ENCODE measurements around the gene CYTH4. TPM values are rescaled to one million over a fixed set of nuclear protein-coding genes. Genes with fewer than 3 reads are reported as not detected.

CYTH4 gene
- total RNA-seq, 2 experiments from 2014 or later, result 106 to 110 TPM

- ChIA-PET POLR2A (no interaction called here), CTCF (interaction anchor here (1.0 to 1.1 kb wide), 2 partner anchors 18 to 24 kb away, joined by 3 read pairs; no protein-coding TSS in a partner anchor)
- Mint-ChIP-seq H3K4me1 (peaks cover 15% of the 10 kb centered on the region), H3K9me3 (no peaks in the 10 kb centered on the region), H3K36me3 (ENCODE audit: low read depth) (no peaks in the 10 kb centered on the region), H3K27me3 (peaks cover 7% of the 10 kb centered on the region), H3K27ac (no peak overlapping the region), H3K4me3 (no peak overlapping the region)
- DNase-seq, result no peak
These were observed 28.0 kb upstream of the CYTH4 start for GRCh38 chr22:37254209-37254866.

GRCh38 chr22:37254867-37255233 lies 27.5 kb upstream of the CYTH4 start:
- no peak for DNase-seq
- ChIA-PET POLR2A (no interaction called here), CTCF (interaction anchor here (1.1 kb wide), 1 partner anchor 17 kb away, joined by 3 read pairs; no protein-coding TSS in a partner anchor)
- Mint-ChIP-seq H3K27ac (no peak overlapping the region), H3K4me1 (peaks cover 20% of the 10 kb centered on the region), H3K27me3 (peaks cover 7% of the 10 kb centered on the region), H3K4me3 (no peak overlapping the region), H3K9me3 (no peaks in the 10 kb centered on the region), H3K36me3 (ENCODE audit: low read depth) (no peaks in the 10 kb centered on the region)

DNA sequence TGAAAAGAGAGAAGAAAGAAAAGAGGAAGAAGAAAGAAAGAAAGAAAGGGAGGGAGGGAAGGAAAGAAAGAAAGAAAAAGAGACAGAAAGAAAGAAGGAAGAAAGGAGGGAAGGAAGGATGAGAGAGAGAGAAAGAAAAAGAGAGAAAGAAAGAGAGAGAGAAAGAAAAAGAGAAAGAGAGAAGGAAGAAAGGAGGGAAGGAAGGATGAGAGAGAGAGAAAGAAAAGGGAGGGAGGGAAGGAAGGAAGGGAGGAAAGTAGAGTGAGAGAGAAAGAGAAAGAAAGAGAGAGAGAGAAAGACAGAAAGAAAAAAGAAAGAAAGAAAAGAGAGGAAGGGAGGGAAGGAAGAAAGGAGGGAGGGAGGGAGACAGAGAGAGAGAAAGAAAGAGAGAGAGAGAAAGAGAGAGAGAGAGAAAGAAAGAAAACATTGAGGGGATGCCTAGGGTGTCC lies 26.7 kb upstream of the CYTH4 start:
- H3K4me1 Mint-ChIP-seq, result peaks cover 26% of the 10 kb centered on the region
- no peaks in the 10 kb centered on the region for H3K36me3 Mint-ChIP-seq (ENCODE audit: low read depth)
- H3K4me3 Mint-ChIP-seq, result no peak overlapping the region
- H3K27me3 Mint-ChIP-seq, result peaks cover 7% of the 10 kb centered on the region
- ChIA-PET POLR2A (no interaction called here), CTCF (interaction anchor here (1.2 kb wide), 1 partner anchor 174 kb away, joined by 4 read pairs; no protein-coding TSS in a partner anchor)
- H3K9me3 Mint-ChIP-seq, result no peaks in the 10 kb centered on the region
- H3K27ac Mint-ChIP-seq, result no peak overlapping the region
- no peak for DNase-seq

GRCh38 chr22:37256075-37256726 lies 26.1 kb upstream of the CYTH4 start:
- Mint-ChIP-seq H3K4me3 (no peak overlapping the region), H3K4me1 (peaks cover 31% of the 10 kb centered on the region), H3K27ac (no peak overlapping the region), H3K27me3 (peaks cover 7% of the 10 kb centered on the region), H3K36me3 (ENCODE audit: low read depth) (no peaks in the 10 kb centered on the region), H3K9me3 (no peaks in the 10 kb centered on the region)
- CTCF ChIA-PET, result interaction anchor here (0.6 to 1.2 kb wide), 5 partner anchors 11 to 514 kb away, joined by 3 to 4 read pairs (median 3); no protein-coding TSS in a partner anchor
- no peak for DNase-seq
- POLR2A ChIA-PET, result no interaction called here

DNA sequence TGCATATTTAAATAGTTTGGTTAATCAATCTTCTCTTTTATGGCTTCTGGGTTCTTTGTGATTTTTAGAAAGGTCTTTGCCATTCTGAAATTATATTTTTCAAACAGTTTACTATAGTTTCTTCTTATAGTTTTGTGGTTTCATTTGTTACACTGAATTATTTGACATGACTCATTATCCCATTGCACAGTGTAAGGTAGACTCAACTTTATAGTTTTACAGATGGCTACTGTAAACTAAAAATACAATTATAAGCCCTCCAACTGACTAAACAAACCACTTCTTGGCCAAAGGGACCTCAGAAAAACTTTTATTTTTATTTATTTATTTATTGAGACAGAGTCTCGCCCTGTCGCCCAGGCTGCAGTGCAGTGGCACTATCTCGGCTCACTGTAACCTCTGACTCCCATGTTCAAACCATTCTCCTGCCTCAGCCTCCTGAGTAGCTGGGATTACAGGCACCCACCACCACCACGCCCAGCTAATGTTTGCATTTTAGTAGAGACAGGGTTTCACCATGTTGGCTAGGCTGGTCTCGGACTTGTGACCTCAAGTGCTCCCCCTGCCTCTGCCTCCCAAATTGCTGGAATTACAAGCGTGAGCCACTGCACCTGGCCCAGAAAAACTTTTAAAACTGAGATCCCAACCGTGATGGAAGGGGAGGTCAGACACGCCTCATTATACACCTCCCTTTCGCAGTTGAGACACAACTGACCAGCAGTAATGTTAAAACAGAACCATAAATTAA lies 24.1 kb upstream of the CYTH4 start:
- DNase-seq, result no peak
- Mint-ChIP-seq H3K27me3 (peaks cover 18% of the 10 kb centered on the region), H3K36me3 (ENCODE audit: low read depth) (no peaks in the 10 kb centered on the region), H3K4me3 (no peak overlapping the region), H3K4me1 (peaks cover 37% of the 10 kb centered on the region), H3K27ac (no peak overlapping the region), H3K9me3 (no peaks in the 10 kb centered on the region)
- ChIA-PET CTCF (interaction anchor here (4.7 kb wide), 1 partner anchor 13 kb away, joined by 81 read pairs; the partner anchor contains the start of gene RAC2), POLR2A (no interaction called here)

DNA sequence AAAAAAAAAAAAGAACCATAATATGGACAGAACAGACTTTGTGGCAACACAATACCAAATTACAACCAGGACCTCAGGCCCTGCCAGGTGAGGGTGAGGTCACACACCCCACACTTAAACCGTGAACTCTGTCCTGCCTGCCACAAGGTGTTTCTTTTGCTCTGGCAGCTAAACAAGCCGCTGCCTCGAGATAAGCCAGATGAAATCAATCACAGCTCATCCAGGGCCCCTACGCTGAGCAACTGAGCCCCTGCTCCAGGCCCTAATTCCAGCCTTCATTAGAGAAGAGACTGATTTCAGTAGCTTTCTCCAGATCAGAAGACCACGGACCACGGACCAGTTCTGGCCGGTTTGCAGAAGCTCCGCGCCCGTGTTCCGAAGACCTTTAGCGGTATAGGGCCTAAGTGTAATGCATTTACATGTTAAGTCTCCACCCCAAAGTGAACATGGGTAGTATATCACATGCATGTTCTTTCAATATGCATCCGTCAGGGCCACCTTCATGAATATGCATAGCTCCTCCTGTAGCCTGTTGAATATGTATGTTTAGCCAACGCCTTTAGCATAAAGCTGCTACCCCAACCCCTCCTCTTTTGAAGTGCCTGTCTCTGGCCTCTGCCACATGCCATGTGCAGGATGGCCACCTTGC lies 23.4 kb upstream of the CYTH4 start:
- CTCF ChIA-PET, result interaction anchor here (0.7 to 4.7 kb wide), 10 partner anchors 8 to 194 kb away, joined by 3 to 81 read pairs (median 4); partner anchors contain the start of genes CYTH4 and RAC2
- POLR2A ChIA-PET, result no interaction called here
- Mint-ChIP-seq H3K4me1 (peaks cover 37% of the 10 kb centered on the region), H3K27ac (no peak overlapping the region), H3K27me3 (peaks cover 18% of the 10 kb centered on the region), H3K4me3 (no peak overlapping the region), H3K9me3 (peaks cover 3% of the 10 kb centered on the region), H3K36me3 (ENCODE audit: low read depth) (peaks cover 2% of the 10 kb centered on the region)
- DNase-seq, result no peak

GRCh38 chr22:37259540-37260029 lies 22.7 kb upstream of the CYTH4 start:
- ChIA-PET POLR2A (no interaction called here), CTCF (interaction anchor here (0.7 to 4.7 kb wide), 16 partner anchors 7 to 195 kb away, joined by 3 to 81 read pairs (median 4); partner anchors contain the start of genes CYTH4 and RAC2)
- H3K4me3 Mint-ChIP-seq, result no peak overlapping the region
- H3K27me3 Mint-ChIP-seq, result peaks cover 18% of the 10 kb centered on the region
- H3K36me3 Mint-ChIP-seq (ENCODE audit: low read depth), result peaks cover 4% of the 10 kb centered on the region
- DNase-seq, result no peak
- H3K4me1 Mint-ChIP-seq, result peaks cover 37% of the 10 kb centered on the region
- H3K9me3 Mint-ChIP-seq, result peaks cover 9% of the 10 kb centered on the region
- H3K27ac Mint-ChIP-seq, result no peak overlapping the region

- POLR2A ChIA-PET, result interaction anchor here (1.0 kb wide), 1 partner anchor 16 kb away, joined by 4 read pairs; the partner anchor contains the start of gene RAC2
- H3K4me3 Mint-ChIP-seq, result no peak overlapping the region
- peaks cover 4% of the 10 kb centered on the region for H3K36me3 Mint-ChIP-seq (ENCODE audit: low read depth)
- CTCF ChIA-PET, result interaction anchor here (0.5 to 4.7 kb wide), 27 partner anchors 9 to 600 kb away, joined by 3 to 81 read pairs (median 4); partner anchors contain the start of gene RAC2
- DNase-seq, result no peak
- peaks cover 34% of the 10 kb centered on the region for H3K4me1 Mint-ChIP-seq
- no peak overlapping the region for H3K27ac Mint-ChIP-seq
- H3K27me3 Mint-ChIP-seq, result peaks cover 18% of the 10 kb centered on the region
- H3K9me3 Mint-ChIP-seq, result peaks cover 11% of the 10 kb centered on the region
These were observed 22.0 kb upstream of the CYTH4 start for GRCh38 chr22:37260155-37260795.

DNA sequence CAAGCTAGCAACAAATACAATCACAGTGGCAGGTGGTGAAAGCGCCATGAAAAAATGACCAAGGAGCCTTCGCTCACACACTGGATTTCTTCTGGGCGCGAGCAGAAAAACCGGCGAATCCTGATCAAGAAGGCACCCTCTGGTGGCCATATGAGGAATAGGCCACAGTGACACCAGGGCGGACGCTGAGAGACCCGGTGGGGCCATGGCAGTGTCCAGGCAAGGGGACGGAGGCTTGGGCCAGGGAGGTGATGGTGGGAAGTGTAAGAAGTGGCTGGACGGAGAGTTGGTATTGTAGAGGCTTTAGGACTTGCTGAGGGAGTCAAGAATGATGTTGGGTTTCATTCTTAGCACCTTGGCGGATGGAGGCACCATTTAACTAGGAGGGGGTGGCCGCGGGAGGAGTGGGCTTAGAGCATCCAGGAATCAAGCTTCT lies 21.4 kb upstream of the CYTH4 start:
- H3K36me3 Mint-ChIP-seq (ENCODE audit: low read depth), result peaks cover 6% of the 10 kb centered on the region
- ChIA-PET CTCF (interaction anchor here (0.5 to 4.7 kb wide), 26 partner anchors 8 to 601 kb away, joined by 3 to 81 read pairs (median 4); partner anchors contain the start of gene RAC2), POLR2A (interaction anchor here (1.0 kb wide), 1 partner anchor 17 kb away, joined by 4 read pairs; the partner anchor contains the start of gene RAC2)
- H3K4me1 Mint-ChIP-seq, result peaks cover 33% of the 10 kb centered on the region
- peak; percentile 69 for DNase-seq
- H3K27ac Mint-ChIP-seq, result no peak overlapping the region
- peaks cover 11% of the 10 kb centered on the region for H3K9me3 Mint-ChIP-seq
- H3K4me3 Mint-ChIP-seq, result no peak overlapping the region
- H3K27me3 Mint-ChIP-seq, result peaks cover 18% of the 10 kb centered on the region

GRCh38 chr22:37262346-37262745 lies 20.0 kb upstream of the CYTH4 start:
- no peak overlapping the region for H3K4me3 Mint-ChIP-seq
- H3K9me3 Mint-ChIP-seq, result peaks cover 11% of the 10 kb centered on the region
- no peak overlapping the region for H3K27ac Mint-ChIP-seq
- peaks cover 6% of the 10 kb centered on the region for H3K36me3 Mint-ChIP-seq (ENCODE audit: low read depth)
- DNase-seq, result no peak
- ChIA-PET POLR2A (no interaction called here), CTCF (interaction anchor here (1.3 to 4.7 kb wide), 3 partner anchors 9 to 24 kb away, joined by 4 to 81 read pairs (median 4); partner anchors contain the start of gene RAC2)
- peaks cover 41% of the 10 kb centered on the region for H3K4me1 Mint-ChIP-seq
- peaks cover 14% of the 10 kb centered on the region for H3K27me3 Mint-ChIP-seq

DNA sequence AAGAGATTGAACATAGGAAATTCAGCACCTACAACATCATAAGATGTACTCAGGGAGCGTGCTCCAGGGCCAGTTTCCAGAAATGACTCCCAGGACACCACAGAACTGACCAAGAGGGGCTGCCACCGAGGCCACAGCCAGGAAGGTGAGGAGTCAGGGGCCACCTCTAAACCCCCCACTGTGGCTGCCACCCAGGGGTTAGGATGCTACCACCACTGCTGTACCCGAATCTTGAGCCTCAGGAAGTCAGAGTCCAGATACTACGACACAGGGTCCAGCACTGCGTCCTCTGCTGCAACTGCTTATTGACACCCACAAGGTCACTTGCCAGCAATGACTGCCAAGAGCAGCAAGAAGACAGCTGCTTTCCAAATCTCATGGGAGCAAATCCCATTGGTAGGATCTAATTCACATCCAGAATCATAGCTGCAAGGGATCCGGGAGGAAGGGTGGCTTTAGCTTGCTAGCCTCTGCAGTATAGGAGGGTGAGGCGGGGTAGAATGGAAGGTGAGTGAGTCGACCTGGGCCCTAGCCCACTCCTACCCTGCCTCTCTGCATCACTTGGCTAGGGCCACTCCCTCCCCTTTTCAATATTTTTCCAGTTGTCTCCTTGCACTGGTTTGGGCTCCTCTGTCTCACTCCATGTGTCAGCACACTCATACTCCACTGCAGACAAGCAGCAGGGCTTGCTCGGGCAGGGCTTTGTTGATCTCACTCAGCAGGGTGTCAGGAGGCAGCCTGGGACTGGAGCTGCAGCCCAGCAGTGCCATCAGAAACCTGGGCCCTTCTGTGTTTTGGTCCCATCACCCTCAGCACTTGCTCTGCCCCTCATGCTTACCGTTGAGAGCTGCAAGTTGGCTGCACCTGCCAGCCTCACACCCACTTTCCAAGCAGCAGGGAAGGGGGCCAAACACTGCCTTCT lies 18.1 kb upstream of the CYTH4 start:
- no peak for DNase-seq
- peaks cover 11% of the 10 kb centered on the region for H3K27me3 Mint-ChIP-seq
- H3K4me1 Mint-ChIP-seq, result peaks cover 49% of the 10 kb centered on the region
- H3K27ac Mint-ChIP-seq, result no peak overlapping the region
- CTCF ChIA-PET, result interaction anchor here (1.0 to 1.3 kb wide), 2 partner anchors 12 to 14 kb away, joined by 3 to 4 read pairs; no protein-coding TSS in a partner anchor
- H3K36me3 Mint-ChIP-seq (ENCODE audit: low read depth), result peaks cover 6% of the 10 kb centered on the region
- H3K4me3 Mint-ChIP-seq, result no peak overlapping the region
- POLR2A ChIA-PET, result interaction anchor here (0.5 kb wide), 1 partner anchor 85 kb away, joined by 3 read pairs; no protein-coding TSS in a partner anchor
- peaks cover 11% of the 10 kb centered on the region for H3K9me3 Mint-ChIP-seq
